BJ (cell line): ENCODE measurements around the gene HS1BP3. TPM values are rescaled to one million over a fixed set of nuclear protein-coding genes. Genes with fewer than 3 reads are reported as not detected.

Source experiments
- CTCF ChIA-PET: fragments of 350-600 bp; formaldehyde crosslinking; extraction: SDS; loops from one replicate; lab custom pipeline; 2021; ENCODE audit warnings: antibody characterized with exemption, inconsistent platforms; lab: Yijun Ruan, JAX
- POLR2A ChIA-PET: fragments of 300-600 bp; sonication (Branson Sonifier 250); formaldehyde crosslinking; extraction: SDS; loops from one replicate; lab custom pipeline; 2021; ENCODE audit warnings: antibody characterized with exemption; lab: Charles Lee
- DNase-seq: peaks from one replicate; pipeline ENCODE4 v3.0.0-alpha.2; 2011; ENCODE audit warnings: low read depth
- H3K27me3 ChIP-seq: 2 replicates; pipeline ENCODE4 v1.6.0; 2011; ENCODE audit warnings: low read length; ENCODE audit not compliant: control insufficient read depth, insufficient read depth
- H3K36me3 ChIP-seq: 2 replicates; pipeline ENCODE4 v1.5.1; 2011; ENCODE audit warnings: low read length; ENCODE audit not compliant: control insufficient read depth, insufficient read depth
- H3K4me3 ChIP-seq: 2 replicates; pipeline ENCODE4 v1.5.1; 2011; ENCODE audit warnings: low read depth, mild to moderate bottlenecking, control low read depth, low read length
- polyA plus RNA-seq: library from polyadenylated mRNA; depleted of rRNA; stranded (reverse); fragments of >200 nt; gene quantifications from 2 replicates; pipeline ENCODE4 v1.2.3, GENCODE V29; 2011
- TF ChIP-seq, protein P1 (sequence below): IDR thresholded peaks from 2 replicates; pipeline ENCODE4 v1.5.1; 2011; ENCODE audit warnings: low read depth, mild to moderate bottlenecking, control low read depth, inconsistent platforms, low read length, moderate library complexity; ENCODE audit not compliant: insufficient read depth

Gene HS1BP3
- polyA plus RNA-seq, 1 experiment: 13.6 TPM

DNA sequence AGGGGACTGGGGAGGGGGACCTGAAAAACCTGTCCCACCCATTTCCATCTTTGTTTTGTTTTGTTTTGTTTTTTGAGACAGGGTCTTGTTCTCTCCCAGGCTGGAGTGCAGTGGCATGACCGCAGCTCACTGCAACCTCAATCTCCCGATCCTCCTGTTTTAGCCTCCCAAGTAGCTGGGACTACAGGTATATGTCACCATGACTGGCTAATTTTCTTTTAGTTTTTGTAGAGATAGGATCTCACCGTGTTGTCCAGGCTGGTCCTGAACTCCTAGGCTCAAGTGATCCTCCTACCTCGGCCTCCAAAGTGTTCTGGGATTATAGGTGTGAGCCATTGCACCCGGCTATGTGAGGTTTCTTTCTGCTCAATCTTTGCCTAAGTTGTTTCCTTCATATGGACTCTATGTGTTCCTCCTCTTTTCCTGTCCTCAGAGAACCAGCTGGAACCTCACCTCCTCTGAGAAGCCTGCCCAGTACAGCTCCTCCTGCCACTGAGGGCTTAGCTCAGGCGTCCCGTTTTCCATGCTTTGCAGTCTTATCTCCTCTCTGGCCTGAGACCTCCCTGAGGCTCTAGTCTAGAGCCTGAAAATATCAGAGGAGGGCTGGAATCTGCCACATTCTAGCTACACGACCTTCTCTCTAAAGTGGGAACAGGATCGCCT lies 74.8 kb downstream of the HS1BP3 start:
- no peaks in the 10 kb centered on the region for H3K36me3 ChIP-seq
- no peaks in the 10 kb centered on the region for H3K27me3 ChIP-seq
- CTCF ChIA-PET: interaction anchor here (1.0 to 1.6 kb wide), 2 partner anchors 126 to 132 kb away, joined by 3 to 5 read pairs; no protein-coding TSS in a partner anchor
- POLR2A ChIA-PET: no interaction called here
- TF ChIP-seq, protein P1, sequence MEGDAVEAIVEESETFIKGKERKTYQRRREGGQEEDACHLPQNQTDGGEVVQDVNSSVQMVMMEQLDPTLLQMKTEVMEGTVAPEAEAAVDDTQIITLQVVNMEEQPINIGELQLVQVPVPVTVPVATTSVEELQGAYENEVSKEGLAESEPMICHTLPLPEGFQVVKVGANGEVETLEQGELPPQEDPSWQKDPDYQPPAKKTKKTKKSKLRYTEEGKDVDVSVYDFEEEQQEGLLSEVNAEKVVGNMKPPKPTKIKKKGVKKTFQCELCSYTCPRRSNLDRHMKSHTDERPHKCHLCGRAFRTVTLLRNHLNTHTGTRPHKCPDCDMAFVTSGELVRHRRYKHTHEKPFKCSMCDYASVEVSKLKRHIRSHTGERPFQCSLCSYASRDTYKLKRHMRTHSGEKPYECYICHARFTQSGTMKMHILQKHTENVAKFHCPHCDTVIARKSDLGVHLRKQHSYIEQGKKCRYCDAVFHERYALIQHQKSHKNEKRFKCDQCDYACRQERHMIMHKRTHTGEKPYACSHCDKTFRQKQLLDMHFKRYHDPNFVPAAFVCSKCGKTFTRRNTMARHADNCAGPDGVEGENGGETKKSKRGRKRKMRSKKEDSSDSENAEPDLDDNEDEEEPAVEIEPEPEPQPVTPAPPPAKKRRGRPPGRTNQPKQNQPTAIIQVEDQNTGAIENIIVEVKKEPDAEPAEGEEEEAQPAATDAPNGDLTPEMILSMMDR: no peak
- DNase-seq: no peak
- H3K4me3 ChIP-seq: no peak overlapping the region

DNA sequence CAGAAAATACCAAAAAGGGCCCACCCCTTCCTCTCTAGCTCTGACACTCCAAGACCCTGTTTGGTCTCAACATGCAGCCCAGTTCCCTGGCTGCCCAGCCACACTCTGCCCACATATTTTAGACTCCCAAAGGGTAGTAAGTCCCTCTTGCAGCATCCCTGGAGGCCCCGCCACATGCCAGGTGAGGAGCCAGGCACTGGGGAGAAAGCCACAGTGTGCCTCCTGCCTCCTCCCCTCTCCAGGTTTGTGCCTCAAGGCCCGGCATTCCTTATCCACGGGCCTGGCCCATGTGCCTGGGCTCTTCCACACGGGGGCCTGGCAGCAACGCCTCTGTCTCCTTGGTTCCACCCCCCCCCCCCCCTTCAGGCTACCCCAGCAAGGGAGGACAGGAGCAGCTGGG lies 75.5 kb downstream of the HS1BP3 start:
- no peak for DNase-seq
- TF ChIP-seq, protein P1: no peak
- ChIA-PET POLR2A (no interaction called here), CTCF (interaction anchor here (1.6 kb wide), 1 partner anchor 131 kb away, joined by 5 read pairs; no protein-coding TSS in a partner anchor)
- H3K27me3 ChIP-seq: no peaks in the 10 kb centered on the region
- H3K36me3 ChIP-seq: no peaks in the 10 kb centered on the region
- H3K4me3 ChIP-seq: no peak overlapping the region

DNA sequence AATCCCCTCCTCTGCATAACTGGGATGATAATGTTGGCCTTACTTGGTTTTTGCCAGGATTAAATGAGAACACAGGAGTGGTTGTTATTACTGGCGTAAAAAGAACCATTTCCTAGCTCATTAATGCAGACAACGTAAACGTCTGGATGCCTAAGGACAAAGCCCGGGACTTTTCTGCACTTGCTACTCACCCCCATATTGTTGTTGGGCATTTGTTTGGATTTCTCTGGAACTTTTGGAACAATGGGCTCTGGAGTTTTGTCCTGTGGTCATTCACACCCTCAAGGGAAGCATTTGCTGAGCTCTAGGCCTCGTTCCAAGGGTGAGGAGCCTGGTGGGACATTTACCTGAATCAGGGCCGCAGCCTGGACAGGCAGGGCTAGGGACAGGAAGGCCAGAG lies 76.0 kb downstream of the HS1BP3 start:
- POLR2A ChIA-PET: no interaction called here
- no peak overlapping the region for H3K4me3 ChIP-seq
- CTCF ChIA-PET: interaction anchor here (0.9 to 1.6 kb wide), 2 partner anchors 24 to 130 kb away, joined by 3 to 5 read pairs; no protein-coding TSS in a partner anchor
- DNase-seq: no peak
- TF ChIP-seq, protein P1: no peak
- H3K36me3 ChIP-seq: no peaks in the 10 kb centered on the region
- no peaks in the 10 kb centered on the region for H3K27me3 ChIP-seq

DNA sequence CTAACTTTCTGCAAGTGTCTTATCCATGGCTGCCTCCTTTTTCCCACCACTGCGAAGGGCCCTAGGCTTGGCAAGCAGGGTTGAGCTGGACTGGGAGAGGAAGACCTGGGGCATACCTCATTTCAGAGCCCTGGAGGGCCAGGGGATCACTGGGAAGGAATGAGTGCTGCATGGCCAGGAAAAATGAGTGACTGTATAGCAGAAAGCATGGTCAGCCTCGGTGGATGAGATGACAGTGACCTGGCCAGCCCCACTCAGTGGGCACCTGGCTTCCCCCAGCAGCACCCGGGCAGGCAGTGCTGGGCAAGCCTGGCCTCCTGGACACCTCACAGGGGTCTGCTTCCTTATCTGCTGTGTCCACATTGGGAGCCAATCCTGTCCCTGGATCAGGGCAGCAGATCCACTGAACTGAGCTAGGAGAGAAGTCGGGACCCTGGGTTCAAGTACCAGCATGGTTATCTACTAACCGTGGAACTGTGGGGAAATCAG lies 76.4 kb downstream of the HS1BP3 start:
- POLR2A ChIA-PET: no interaction called here
- TF ChIP-seq, protein P1: no peak
- CTCF ChIA-PET: interaction anchor here (0.9 to 1.8 kb wide), 2 partner anchors 14 to 25 kb away, joined by 3 read pairs; no protein-coding TSS in a partner anchor
- H3K4me3 ChIP-seq: no peak overlapping the region
- DNase-seq: no peak
- H3K27me3 ChIP-seq: no peaks in the 10 kb centered on the region
- no peaks in the 10 kb centered on the region for H3K36me3 ChIP-seq

DNA sequence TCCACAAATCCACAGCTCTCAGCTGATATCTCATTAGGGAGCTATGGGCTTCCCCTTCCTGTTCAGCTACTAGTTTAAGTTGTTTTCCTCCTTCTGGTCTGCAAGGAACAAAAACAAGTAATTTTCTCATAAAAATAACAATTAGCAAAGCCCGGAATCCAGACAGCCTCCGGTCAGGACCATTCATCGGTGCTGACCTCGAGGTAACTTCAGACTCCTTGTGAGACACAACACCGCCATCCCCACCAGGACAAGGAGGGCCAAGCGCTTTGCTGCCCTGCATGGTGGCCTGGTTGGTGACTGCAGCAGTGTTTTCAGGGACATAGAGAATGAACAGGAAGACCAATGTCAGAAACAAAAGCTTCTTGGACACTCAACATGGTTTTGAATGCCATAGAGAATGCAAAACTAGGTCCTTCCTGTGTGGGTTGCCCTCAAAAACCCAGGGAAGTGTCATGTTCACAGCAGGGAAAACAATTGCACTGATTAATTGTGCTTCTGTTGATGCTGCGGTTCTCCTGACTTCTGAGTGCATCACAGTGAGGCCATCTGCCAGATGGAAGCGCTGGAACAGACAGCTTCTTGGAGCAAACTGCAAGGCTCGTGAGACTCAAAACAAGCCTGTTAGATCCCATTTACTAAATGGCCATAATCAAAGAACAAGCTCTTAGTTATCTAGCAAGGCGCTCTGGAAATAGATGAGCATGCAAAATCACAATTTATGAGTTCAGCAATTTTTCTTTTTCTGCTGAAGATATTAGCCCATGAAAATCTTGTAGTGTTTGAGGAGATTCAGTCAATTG lies 77.1 kb downstream of the HS1BP3 start:
- no peaks in the 10 kb centered on the region for H3K27me3 ChIP-seq
- DNase-seq: no peak
- CTCF ChIA-PET: interaction anchor here (0.9 to 1.8 kb wide), 2 partner anchors 13 to 26 kb away, joined by 3 read pairs; no protein-coding TSS in a partner anchor
- TF ChIP-seq, protein P1: no peak
- no peaks in the 10 kb centered on the region for H3K36me3 ChIP-seq
- POLR2A ChIA-PET: no interaction called here
- H3K4me3 ChIP-seq: no peak overlapping the region
